GM19023 (cell line): ENCODE results near the gene VWA8.
"Not testable (repeated sequence)": the region's sequence is repeated elsewhere in the genome, so short reads cannot be mapped to it uniquely, and the experiment has no call there.

Experiments
- ATAC-seq: cut with Tn5 transposase; IDR thresholded peaks from one replicate; pipeline ENCODE4 v1.9.1; 2021; ENCODE audit warnings: mild to moderate bottlenecking, moderate library complexity; ENCODE audit not compliant: unreplicated experiment

Gene VWA8

GRCh38 chr13:41859565-41859964 lies 101.3 kb downstream of the VWA8 start:
- ATAC-seq, result no peak

- no peak for ATAC-seq
Observed at GRCh38 chr13:41858780-41859179, 102.1 kb downstream of the VWA8 start.

DNA sequence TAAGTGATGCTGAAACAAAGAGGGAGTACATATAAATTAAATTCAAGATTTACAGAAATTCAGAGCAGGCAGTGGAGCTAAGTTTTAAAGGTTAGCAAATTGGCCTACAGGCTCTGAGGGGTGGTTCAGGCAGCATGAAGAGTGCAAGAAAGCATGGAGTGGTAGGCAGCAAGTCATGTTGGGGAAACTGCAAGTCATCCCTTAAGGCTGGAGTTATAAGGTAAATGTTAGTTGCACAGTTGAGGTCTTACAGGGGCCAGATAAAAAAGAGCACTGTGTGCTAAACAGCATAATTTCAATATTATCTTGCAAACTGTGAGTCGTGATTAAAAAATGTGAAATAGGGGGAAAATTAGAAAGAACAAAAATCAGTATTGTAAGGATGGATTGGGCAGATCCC lies 106.2 kb downstream of the VWA8 start:
- no peak for ATAC-seq

DNA sequence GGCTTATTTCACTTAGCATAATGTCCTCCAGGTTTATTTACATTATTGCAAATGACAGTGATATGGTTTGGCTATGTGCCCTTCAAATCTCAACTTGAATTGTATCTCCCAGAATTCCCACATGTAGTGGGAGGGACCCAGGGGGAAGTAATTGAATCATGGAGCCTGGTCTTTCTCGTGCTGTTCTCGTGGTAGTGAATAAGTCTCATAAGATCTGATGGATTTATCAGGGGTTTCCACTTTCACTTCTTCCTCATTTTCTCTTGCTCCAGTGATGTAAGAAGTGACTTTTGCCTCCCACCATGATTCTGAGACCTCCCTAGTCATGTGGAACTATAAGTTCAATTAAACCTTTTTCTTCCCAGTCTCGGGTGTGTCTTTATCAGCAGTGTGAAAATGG lies 109.6 kb downstream of the VWA8 start:
- ATAC-seq, result no peak

- ATAC-seq, result no peak
Observed at GRCh38 chr13:41848435-41849255, 112.3 kb downstream of the VWA8 start.

- ATAC-seq, result no peak
Observed at GRCh38 chr13:41847216-41847615, 113.7 kb downstream of the VWA8 start.

- no peak for ATAC-seq
Observed at GRCh38 chr13:41842036-41842620, 118.8 kb downstream of the VWA8 start.

DNA sequence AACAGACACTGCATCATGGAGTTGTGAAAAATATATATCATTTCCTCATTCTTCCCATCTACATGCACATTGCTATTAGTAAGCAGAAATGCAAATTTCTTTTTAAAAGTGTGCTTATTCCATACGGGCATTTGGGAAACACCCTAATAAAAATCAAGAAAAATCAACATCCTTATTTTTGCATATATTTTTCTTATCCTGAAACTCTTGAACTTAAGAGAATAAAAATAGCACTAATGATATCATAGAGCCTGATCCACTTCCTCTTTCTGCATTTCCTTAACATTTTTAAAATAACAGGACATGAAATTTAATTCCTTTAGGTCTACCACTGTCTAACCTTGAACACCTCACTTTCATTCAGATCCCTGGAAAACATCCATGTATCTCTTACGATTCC lies 123.3 kb downstream of the VWA8 start:
- ATAC-seq, result no peak

GRCh38 chr13:41835871-41836270 lies 125.0 kb downstream of the VWA8 start:
- no peak for ATAC-seq

- ATAC-seq, result not testable (repeated sequence)
Observed at GRCh38 chr13:41834697-41835096, 126.2 kb downstream of the VWA8 start.

DNA sequence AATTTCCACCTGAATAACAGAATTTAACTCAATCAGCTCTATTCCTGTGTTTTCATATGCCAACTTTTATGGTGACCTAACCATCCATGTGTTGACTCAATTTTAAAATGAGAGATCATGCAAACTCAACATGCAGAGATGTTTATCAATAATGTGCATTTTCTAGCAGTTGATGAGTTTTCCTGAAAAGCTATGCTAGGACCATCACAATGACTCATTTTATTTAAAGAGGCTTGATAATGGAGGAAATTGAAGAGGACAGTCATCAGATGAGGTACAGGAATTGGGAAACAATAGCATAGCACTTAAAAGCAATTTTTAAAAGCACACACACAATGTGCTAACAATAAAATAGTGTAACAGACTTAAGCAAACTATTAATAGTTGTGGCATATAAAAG lies 127.1 kb downstream of the VWA8 start:
- ATAC-seq, result no peak

- no peak for ATAC-seq
Observed at GRCh38 chr13:41833201-41833600, 127.7 kb downstream of the VWA8 start.

GRCh38 chr13:41827507-41828213 lies 133.2 kb downstream of the VWA8 start:
- no peak for ATAC-seq

DNA sequence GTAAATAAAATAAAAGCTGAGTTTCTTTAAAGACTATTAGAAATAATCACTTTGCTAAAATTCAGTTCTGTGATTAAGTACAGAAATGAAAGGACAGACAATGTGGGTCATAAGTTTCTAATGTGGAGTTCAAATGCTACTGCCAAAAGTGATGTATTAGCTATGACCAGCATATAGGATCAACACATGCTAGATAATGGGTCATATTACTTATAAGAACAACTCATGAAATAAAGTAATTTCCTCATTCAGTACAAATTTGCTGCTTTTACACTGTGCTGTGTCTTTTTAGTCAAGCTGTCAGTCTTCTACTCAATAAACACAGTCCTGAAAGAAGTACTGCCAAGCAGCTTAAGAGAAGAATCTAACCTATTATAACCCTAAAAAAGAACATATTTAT lies 135.2 kb downstream of the VWA8 start:
- no peak for ATAC-seq

- no peak for ATAC-seq
Observed at GRCh38 chr13:41823476-41823875, 137.4 kb downstream of the VWA8 start.

- ATAC-seq, result no peak
Observed at GRCh38 chr13:41822560-41822959, 138.3 kb downstream of the VWA8 start.

DNA sequence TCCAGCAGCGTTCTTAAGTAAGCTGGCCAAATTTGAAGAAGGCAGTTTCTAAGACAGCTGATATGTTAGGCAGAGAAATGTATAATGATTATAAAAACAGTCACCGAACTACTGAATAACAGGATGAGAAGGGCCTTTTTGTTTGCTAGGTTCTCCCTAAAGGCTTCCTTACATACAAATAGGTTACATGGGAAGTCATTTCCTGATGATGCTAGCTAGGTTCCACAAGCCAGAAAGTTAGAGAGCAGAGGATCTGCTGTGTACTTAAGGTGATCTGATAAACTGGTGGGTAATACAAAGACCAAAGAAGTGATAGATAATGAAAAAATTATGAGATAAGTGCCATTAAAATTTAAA lies 139.7 kb downstream of the VWA8 start:
- ATAC-seq, result no peak

- no peak for ATAC-seq
Observed at GRCh38 chr13:41820581-41821237, 140.2 kb downstream of the VWA8 start.

DNA sequence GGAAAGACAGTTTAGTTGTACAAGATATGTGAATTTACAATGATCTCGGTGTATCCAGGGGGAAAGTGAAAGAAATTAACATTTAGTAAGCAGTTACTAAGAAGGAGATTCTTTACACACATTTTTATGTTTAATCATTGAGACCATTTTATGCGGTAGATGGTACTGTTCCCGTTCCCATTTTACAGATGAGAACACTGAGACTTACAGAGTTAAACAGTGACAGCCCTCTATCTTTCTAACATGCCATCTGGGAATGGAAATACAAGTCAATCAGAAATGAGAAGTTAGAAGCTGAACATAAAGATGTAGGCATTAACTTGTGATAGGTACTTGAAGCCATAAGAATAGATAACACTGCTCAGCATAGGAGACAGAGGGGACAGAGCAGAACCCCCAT lies 144.9 kb downstream of the VWA8 start:
- ATAC-seq, result no peak

- ATAC-seq, result no peak
Observed at GRCh38 chr13:41813426-41813825, 147.5 kb downstream of the VWA8 start.

DNA sequence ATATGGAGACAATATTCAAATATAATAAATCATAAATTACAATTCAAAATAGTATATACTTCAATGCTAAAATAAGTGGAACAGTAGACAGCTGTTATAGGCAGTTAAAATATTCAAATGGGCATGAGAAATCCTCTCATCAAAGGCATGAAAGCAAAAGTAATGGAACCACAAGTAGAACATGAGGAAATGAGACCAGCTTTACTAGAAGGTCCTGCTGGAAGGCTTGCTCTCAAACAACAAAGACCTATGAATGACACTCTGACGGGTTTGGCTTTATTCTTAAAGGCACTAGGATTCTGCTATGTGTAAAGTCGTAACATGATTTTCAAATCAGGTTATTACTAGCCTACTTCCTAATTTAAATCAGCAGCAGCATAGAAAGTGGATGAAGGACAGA lies 148.1 kb downstream of the VWA8 start:
- peak; percentile 80 for ATAC-seq

GRCh38 chr13:41812237-41812636 lies 148.7 kb downstream of the VWA8 start:
- no peak for ATAC-seq
